Fibroblast of the aortic adventitia (primary cell): ENCODE measurements around the gene FCHSD2. TPM values are rescaled to one million over a fixed set of nuclear protein-coding genes. Genes with fewer than 3 reads are reported as not detected.

Experiments used
- DNase-seq: peaks from one replicate; pipeline ENCODE4 v3.0.0-alpha.2; 2010; ENCODE audit warnings: low read depth
- H3K4me3 ChIP-seq: 2 replicates; pipeline ENCODE4 v1.5.1; 2011; ENCODE audit warnings: low read depth, mild to moderate bottlenecking, control low read depth, low read length, moderate library complexity
- total RNA-seq: library from RNA; depleted of rRNA; stranded (reverse); fragments of >200 nt; gene quantifications from 2 replicates; pipeline ENCODE4 v1.2.3, GENCODE V29; 2012; ENCODE audit warnings: low replicate concordance
- TF ChIP-seq, protein P1 (sequence below): IDR thresholded peaks from 2 replicates; pipeline ENCODE4 v1.5.1; 2011; ENCODE audit warnings: mild to moderate bottlenecking, low read length, control low read depth, inconsistent platforms; ENCODE audit not compliant: insufficient read depth

The FCHSD2 gene
- total RNA-seq, 1 donor: 11.3 TPM

GRCh38 chr11:72848846-72849466 lies 293.2 kb downstream of the FCHSD2 start:
- DNase-seq: peak; percentile 51
- no peak overlapping the region for H3K4me3 ChIP-seq
- TF ChIP-seq, protein P1, sequence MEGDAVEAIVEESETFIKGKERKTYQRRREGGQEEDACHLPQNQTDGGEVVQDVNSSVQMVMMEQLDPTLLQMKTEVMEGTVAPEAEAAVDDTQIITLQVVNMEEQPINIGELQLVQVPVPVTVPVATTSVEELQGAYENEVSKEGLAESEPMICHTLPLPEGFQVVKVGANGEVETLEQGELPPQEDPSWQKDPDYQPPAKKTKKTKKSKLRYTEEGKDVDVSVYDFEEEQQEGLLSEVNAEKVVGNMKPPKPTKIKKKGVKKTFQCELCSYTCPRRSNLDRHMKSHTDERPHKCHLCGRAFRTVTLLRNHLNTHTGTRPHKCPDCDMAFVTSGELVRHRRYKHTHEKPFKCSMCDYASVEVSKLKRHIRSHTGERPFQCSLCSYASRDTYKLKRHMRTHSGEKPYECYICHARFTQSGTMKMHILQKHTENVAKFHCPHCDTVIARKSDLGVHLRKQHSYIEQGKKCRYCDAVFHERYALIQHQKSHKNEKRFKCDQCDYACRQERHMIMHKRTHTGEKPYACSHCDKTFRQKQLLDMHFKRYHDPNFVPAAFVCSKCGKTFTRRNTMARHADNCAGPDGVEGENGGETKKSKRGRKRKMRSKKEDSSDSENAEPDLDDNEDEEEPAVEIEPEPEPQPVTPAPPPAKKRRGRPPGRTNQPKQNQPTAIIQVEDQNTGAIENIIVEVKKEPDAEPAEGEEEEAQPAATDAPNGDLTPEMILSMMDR: peak; percentile 70

DNA sequence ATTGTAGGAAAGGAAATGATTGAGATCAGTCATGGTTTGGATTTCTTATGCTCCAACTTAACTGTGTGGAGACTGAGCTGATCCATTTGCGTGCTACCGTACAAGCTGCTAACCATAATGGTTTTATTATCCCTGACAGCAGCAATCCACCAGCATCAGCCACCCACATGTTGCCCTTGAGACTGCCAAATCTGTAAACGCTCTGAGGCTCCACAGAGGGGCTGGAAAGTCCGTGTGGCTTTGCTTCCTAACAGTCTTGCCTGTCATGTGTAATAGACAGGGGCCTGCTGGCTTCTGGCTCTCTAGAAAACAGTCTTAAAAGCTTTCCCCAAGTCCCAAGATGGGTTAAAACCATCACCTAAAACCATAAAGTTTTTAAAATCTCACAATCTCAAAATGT lies 297.8 kb downstream of the FCHSD2 start:
- TF ChIP-seq, protein P1: no peak
- no peak overlapping the region for H3K4me3 ChIP-seq
- no peak for DNase-seq

DNA sequence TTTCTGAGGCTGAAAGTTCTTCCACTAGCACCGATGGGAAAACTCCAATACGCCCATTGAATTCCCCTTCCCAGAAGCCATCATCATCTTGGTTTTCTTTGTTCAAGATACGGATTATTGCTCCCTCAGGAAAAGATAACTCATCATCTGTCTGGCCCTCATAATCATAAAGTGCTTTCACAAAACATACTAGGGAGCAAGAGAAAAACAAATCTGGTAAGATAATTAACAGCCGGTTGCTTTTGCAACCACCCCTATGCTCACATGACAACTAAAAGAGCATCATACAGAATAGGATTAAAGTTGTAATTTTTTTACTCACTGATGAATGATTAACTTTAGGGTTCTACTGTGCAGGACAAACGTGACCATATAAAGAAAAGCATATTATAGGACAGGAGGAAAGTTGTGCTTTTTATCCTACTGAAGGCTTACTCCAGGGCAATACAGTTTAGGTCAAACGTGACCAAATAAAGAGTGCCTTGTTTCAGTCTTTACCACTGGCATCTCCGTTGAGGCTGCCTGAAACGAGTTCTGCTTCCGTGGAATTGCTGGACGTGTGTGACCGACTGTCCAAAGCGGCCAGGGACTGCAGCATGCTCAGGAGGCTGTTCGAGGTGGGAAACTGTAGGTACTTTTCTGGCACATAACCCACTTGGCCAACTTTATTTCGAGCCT lies 299.3 kb downstream of the FCHSD2 start:
- DNase-seq: no peak
- H3K4me3 ChIP-seq: no peak overlapping the region
- TF ChIP-seq, protein P1: no peak

DNA sequence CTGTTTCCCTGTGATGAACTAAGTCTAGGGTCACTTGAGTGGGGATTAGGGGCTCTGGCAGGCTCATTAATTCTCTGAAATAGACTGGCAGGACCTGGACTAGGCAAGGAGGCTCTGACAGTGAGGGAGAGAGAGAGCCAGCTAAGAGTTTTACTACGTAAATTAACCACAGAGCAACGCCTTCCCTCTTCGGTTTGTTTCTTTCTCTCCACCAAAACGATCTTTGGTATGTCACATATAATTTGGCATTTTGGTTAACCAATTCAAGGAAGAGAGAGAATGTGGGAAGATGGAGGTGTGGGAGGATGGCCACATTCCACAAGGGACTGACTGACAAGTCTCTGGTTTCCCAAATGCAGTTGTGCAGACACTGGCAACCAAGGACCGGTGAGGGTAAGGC lies 300.0 kb downstream of the FCHSD2 start:
- H3K4me3 ChIP-seq: no peak overlapping the region
- no peak for DNase-seq
- TF ChIP-seq, protein P1: no peak

DNA sequence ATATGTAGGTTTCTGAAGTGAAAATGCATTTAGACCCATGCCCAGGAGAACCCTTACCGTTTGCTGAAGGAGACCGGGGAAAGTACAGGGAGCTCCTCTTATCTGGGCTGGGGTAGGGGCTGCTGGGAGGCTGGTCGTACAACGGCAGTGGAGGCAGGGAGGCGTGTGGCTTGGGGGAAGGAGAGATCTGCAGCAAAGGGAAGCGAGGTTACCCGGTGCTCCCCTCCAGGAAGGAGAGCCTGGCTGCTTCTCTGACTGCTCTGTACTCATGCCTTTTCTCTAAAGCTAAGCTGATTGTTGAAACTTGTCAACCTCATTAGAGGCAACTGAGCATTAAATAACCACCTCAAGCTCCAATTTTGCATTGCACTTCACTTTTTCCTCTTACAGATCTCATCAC lies 300.7 kb downstream of the FCHSD2 start:
- no peak for DNase-seq
- no peak overlapping the region for H3K4me3 ChIP-seq
- TF ChIP-seq, protein P1: no peak

GRCh38 chr11:72840780-72841179 lies 301.3 kb downstream of the FCHSD2 start:
- no peak overlapping the region for H3K4me3 ChIP-seq
- TF ChIP-seq, protein P1: no peak
- DNase-seq: peak; percentile 88
